Measurements from ENCODE around the gene DLX1. TPM values are rescaled to one million over a fixed set of nuclear protein-coding genes. Genes with fewer than 3 reads are reported as not detected.
A peak's percentile ranks its signal among the peaks of the same experiment; 100 is the strongest.

Gene DLX1
- total and polyA plus RNA-seq, 2 donors (not counting 1 experiment from before 2014, with no cell fraction given) = 0.09 TPM; not detected in 1

DNA sequence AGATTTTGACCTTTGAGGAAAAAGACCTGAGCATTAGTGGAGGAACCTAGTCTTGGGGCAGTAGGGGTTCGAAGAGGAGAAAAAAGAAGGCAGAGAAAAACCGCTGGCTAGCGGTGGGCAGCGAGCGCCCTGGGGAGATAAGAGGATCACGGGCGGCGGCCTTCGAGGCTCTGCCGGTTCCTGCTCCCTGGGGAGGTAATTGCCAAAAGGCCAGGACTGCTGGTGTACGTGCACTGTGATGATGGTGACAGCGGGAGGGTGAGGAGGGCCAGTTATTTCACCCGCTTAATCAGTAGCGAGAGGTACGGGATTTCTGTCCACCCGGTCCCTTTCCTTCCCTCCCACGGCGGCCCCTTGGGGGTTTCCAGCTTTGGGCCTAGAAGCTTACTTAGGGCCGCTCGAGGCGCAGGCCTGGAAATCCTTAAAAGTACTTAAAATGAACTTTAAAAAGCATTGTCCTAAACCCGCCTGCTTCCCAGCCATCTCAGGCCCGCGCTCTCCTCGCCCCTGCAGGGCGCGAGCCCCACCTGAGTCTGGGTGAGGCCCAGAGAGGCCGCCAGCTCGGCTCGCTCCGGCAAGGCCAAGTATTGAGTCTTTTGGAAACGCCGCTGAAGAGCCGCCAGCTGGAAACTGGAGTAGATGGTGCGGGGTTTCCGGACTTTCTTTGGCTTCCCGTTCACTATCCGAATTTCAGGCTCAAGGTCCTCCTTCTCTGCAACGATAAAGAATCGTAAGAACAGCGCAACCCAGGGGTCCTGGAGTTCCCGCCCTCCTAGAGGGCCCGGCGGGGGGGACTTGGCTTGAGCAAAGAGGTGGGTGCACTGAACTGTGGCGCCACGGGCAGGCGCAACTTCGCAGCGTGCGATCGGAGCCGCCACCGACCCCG, 15.9 kb downstream of the DLX1 start:
- Histone ChIP-seq H2AFZ (ENCODE audit: low read length) (no peak overlapping the region), H3K4me2 (ENCODE audit: extremely low read depth, insufficient read depth, low read length) (peak overlapping the region; percentile 64), H3K27me3 (ENCODE audit: control insufficient read depth, insufficient read depth, low read length) (peaks cover 8% of the 10 kb centered on the region), H3K4me3 (replicated peaks in 1 of 4; ENCODE audit: control extremely low read depth in 1 of 4, insufficient read depth in 1 of 4, low read depth in 3 of 4, low read length in 4 of 4) (peak overlapping the region in 3 of 4 experiments; percentile 9 to 65 (median 57)), H3K36me3 (ENCODE audit: control insufficient read depth, insufficient read depth, low read length) (no peaks in the 10 kb centered on the region), H3K4me1 (ENCODE audit: control insufficient read depth, extremely low read depth, insufficient read depth, low read length) (peaks cover 14% of the 10 kb centered on the region), H3K27ac (ENCODE audit: insufficient read depth, low read length) (no peak overlapping the region), H3K9me3 (ENCODE audit: control insufficient read depth, insufficient read depth, low read depth, low read length) (no peaks in the 10 kb centered on the region), H4K20me1 (ENCODE audit: control insufficient read depth, extremely low read depth, insufficient read depth, low read length) (no peaks in the 10 kb centered on the region), H3K9ac (ENCODE audit: insufficient read depth, low read length) (no peak overlapping the region), H3K79me2 (ENCODE audit: control insufficient read depth, insufficient read depth, low read length) (no peaks in the 10 kb centered on the region)
- TF ChIP-seq, protein P1, sequence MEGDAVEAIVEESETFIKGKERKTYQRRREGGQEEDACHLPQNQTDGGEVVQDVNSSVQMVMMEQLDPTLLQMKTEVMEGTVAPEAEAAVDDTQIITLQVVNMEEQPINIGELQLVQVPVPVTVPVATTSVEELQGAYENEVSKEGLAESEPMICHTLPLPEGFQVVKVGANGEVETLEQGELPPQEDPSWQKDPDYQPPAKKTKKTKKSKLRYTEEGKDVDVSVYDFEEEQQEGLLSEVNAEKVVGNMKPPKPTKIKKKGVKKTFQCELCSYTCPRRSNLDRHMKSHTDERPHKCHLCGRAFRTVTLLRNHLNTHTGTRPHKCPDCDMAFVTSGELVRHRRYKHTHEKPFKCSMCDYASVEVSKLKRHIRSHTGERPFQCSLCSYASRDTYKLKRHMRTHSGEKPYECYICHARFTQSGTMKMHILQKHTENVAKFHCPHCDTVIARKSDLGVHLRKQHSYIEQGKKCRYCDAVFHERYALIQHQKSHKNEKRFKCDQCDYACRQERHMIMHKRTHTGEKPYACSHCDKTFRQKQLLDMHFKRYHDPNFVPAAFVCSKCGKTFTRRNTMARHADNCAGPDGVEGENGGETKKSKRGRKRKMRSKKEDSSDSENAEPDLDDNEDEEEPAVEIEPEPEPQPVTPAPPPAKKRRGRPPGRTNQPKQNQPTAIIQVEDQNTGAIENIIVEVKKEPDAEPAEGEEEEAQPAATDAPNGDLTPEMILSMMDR (conservative IDR thresholded peaks at IDR 0.05 in 1 of 2, IDR thresholded peaks at IDR 0.05 in 1 of 2; ENCODE audit: low read depth in 1 of 2, low read length in 2 of 2) = no peak
- TF ChIP-seq EZH2 (IDR thresholded peaks at IDR 0.05; ENCODE audit: low read length, missing control alignments) = peak; percentile 78
- no peak for DNase-seq (ENCODE audit: low read depth in 2 of 2)

DNA sequence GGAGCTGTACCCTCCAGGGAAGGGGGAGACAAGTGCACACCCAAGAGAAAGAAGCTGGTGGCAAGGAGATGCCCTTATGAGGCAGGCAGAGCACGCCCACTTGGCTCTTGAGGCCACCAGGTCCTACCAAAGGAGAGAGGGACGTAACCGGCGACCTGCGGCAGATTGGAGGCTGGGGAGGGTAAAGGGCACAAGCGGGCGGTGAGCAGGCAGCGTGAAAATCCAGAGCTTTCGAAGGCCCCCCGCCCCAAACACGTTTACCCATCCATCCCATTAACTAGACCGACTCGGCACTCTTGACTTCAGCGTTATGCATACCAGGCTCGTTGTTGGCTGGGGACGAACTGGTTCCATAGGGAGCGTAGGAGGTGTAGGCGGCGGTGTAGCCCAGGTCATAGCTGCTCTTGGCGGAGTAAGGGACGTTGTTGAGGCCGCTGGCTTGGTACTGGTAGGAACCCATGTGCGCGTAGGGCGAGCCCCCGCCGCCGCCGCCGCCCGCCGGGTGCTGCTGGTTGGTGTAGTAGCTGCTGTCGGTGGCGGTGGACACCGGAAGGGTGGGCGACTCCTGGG, 16.6 kb downstream of the DLX1 start:
- no peaks in the 10 kb centered on the region for H3K9me3 ChIP-seq (ENCODE audit: control insufficient read depth, insufficient read depth, low read depth, low read length)
- peaks cover 13% of the 10 kb centered on the region for H3K4me1 ChIP-seq (ENCODE audit: control insufficient read depth, extremely low read depth, insufficient read depth, low read length)
- H3K27ac ChIP-seq (ENCODE audit: insufficient read depth, low read length) = peak overlapping the region; percentile 18
- no peaks in the 10 kb centered on the region for H4K20me1 ChIP-seq (ENCODE audit: control insufficient read depth, extremely low read depth, insufficient read depth, low read length)
- H2AFZ ChIP-seq (ENCODE audit: low read length) = peak overlapping the region; percentile 64
- peak overlapping the region; percentile 24 for H3K9ac ChIP-seq (ENCODE audit: insufficient read depth, low read length)
- H3K4me3 ChIP-seq (replicated peaks in 1 of 4; ENCODE audit: control extremely low read depth in 1 of 4, insufficient read depth in 1 of 4, low read depth in 3 of 4, low read length in 4 of 4) = peak overlapping the region; percentile 57 to 75 (median 64)
- peak overlapping the region; percentile 64 for H3K4me2 ChIP-seq (ENCODE audit: extremely low read depth, insufficient read depth, low read length)
- H3K79me2 ChIP-seq (ENCODE audit: control insufficient read depth, insufficient read depth, low read length) = no peaks in the 10 kb centered on the region
- H3K27me3 ChIP-seq (ENCODE audit: control insufficient read depth, insufficient read depth, low read length) = peaks cover 8% of the 10 kb centered on the region
- DNase-seq (ENCODE audit: low read depth in 2 of 2) = no peak
- peak; percentile 77 for TF ChIP-seq EZH2 (IDR thresholded peaks at IDR 0.05; ENCODE audit: low read length, missing control alignments)
- TF ChIP-seq, protein P1 (conservative IDR thresholded peaks at IDR 0.05 in 1 of 2, IDR thresholded peaks at IDR 0.05 in 1 of 2; ENCODE audit: low read depth in 1 of 2, low read length in 2 of 2) = no peak
- H3K36me3 ChIP-seq (ENCODE audit: control insufficient read depth, insufficient read depth, low read length) = no peaks in the 10 kb centered on the region

Measured in fibroblast of lung (primary cell).